Stimulated activated CD8-positive, alpha-beta memory T cell treated with anti-CD3 and anti-CD28 coated beads, Interleukin-12 subunit alpha, Interleukin-12 subunit beta, amount 100 ng/mL, for 24 hours (primary cell): Measurements from ENCODE around the gene PSMD2.
A peak's percentile ranks its signal among the peaks of the same experiment; 100 is the strongest.

ENCODE experiments used
- DNase-seq: peaks from one replicate; pipeline ENCODE4 v3.0.0-alpha.2; 2020; ENCODE audit errors: extremely low read depth

PSMD2 gene

GRCh38 chr3:184282941-184283340 is 16.1 kb upstream of the PSMD2 start:
- no peak for DNase-seq

- DNase-seq: no peak
Measured at GRCh38 chr3:184283681-184284080, 15.4 kb upstream of the PSMD2 start.

DNA sequence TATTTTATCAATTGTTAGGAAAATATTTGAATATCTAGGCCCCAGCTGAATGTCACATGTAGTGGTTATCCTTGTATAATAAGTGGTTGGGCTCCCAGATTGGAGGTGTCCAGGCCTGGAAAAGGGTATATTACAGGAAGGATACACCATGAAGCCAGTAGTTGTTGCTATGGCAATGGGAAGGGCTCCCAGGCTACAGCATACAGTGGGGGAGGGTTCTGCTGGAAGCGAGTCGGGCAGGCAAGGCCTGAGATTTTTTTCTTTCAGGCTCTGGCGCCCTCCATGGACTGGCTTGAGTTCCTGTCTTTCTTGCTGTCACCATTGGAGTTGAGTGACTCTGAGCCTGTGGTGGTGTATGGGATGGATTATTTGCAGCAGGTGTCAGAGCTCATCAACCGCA is 14.3 kb upstream of the PSMD2 start:
- DNase-seq: no peak

DNA sequence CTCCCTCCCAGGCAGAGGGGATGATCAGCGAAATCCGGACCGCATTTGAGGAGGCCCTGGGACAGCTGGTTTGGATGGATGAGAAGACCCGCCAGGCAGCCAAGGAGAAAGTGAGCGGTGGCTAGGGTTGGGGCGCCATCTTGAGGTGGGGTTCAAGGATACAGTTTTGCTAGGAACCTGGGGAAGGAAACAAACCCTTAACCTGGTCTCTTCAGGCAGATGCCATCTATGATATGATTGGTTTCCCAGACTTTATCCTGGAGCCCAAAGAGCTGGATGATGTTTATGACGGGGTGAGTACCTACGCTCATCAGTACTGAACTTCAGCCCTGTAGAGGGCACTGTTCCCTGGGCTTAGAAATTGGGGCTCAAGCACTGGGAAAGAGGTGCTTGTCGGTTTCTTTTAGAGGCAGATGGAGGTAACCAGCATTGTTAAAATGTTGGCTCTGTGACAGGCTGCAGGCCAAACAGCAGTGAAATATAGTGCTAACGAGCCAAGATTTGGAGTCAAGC is 9.6 kb upstream of the PSMD2 start:
- no peak for DNase-seq

DNA sequence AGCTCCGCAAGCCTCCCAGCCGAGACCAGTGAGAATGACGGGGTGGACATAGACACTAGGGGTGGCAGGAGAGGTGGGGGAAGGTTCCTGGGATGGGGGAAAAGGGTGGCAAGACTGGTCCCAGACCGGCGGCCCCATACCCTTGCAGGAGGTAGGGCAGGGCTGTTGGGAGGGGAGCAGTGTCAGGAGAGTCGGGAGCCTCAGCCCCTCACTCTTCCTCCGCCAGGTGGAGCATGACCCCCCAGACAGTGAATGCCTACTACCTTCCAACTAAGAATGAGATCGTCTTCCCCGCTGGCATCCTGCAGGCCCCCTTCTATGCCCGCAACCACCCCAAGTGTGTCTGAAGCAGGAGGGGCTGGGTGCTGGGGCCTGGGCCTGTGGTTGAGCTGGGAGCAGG is 8.7 kb upstream of the PSMD2 start:
- no peak for DNase-seq

GRCh38 chr3:184291044-184291737 is 7.8 kb upstream of the PSMD2 start:
- DNase-seq: no peak

GRCh38 chr3:184291738-184292445 is 7.1 kb upstream of the PSMD2 start:
- DNase-seq: no peak

DNA sequence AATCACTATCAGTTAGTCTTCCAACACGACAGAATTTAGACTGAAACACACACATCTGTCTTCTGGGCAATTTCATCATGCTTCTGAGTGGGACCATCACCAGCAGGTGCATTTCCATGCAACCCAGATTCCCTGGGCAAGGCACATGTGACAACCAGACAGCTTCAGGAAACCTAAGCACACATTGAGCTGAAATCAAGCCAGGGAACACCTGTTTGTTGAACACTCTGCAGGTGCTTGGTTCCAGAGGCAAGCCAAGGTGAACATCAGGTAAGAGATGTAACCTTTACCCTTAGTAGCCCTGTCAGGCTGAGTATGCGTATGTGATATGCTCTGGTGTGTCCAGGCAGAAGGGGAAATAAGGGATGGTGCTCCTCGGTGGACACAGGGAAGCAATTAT is 3.3 kb upstream of the PSMD2 start:
- DNase-seq: no peak

DNA sequence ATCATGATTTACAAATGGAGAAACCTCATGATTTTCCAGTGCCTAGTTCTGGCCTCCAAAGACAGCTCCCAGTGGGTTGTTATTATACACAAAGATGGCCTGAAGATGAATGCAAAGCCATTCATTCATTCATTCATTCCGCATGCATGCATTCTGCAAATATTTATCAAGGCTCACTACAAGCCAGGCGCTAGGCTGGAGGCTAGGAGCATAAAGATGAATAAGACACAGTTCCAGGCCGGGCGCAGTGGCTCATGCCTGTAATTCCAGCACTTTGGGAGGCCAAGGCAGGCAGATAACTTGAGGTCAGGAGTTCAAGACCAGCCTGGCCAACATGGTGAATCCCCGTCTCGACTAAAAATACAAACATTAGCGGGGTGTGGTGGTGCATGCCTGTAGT is 2.4 kb upstream of the PSMD2 start:
- no peak for DNase-seq

- no peak for DNase-seq
Measured at GRCh38 chr3:184299488-184300377, 692 bp downstream of the PSMD2 start.

GRCh38 chr3:184300378-184300720 is 1.3 kb downstream of the PSMD2 start:
- no peak for DNase-seq

- DNase-seq: no peak
Measured at GRCh38 chr3:184305577-184305976, 6.5 kb downstream of the PSMD2 start.

GRCh38 chr3:184306341-184306972 is 7.4 kb downstream of the PSMD2 start:
- no peak for DNase-seq

GRCh38 chr3:184307915-184308314 is 8.9 kb downstream of the PSMD2 start:
- DNase-seq: no peak

DNA sequence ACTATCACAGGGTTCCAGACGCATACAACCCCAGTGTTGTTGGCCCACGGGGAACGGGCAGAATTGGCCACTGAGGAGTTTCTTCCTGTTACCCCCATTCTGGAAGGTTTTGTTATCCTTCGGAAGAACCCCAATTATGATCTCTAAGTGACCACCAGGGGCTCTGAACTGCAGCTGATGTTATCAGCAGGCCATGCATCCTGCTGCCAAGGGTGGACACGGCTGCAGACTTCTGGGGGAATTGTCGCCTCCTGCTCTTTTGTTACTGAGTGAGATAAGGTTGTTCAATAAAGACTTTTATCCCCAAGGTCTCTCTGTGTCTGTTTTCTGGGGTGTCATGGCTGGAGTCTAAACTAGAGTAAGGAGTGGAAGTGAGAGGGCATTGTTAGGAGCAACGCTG is 9.7 kb downstream of the PSMD2 start:
- DNase-seq: no peak

DNA sequence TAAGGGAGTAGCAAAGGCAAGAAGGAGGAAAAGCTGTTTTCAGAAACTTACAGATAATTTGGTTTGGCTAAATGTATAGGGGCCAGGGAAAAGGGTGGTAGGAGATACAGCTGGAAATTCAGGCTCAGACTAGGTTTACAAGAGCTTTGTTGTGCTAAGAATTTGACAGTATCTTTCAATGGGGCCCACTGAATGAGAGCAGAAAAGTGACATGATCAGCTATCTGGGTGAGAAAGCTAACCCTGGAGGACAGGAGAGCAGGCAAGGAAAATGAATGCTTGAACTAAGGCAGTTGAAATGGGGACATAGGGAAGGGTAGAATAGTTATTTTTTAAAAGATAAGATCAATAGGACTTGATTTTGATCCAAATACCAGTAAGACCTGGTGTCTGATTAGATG is 12.6 kb downstream of the PSMD2 start:
- no peak for DNase-seq

DNA sequence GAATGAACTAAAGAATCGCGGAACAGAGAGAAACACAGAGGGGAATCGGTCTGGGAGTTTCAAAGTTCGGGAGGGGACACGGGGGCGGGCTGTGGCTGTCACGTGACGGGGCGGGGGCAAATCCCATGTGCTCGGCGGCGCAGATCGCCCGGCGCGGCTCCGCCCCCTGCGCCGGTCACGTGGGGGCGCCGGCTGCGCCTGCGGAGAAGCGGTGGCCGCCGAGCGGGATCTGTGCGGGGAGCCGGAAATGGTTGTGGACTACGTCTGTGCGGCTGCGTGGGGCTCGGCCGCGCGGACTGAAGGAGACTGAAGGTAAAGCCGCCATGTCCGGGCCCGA is 15.3 kb downstream of the PSMD2 start, which contains the start of gene EIF4G1:
Gene EIF4G1, plus strand, starts transcription at position 244 of the 337 bp plus-strand sequence. CDS start 1,191 bp downstream, outside the sequence.
- peak; percentile 86 for DNase-seq

GRCh38 chr3:184314700-184315542 is 15.9 kb downstream of the PSMD2 start:
- peak; percentile 37 for DNase-seq

- DNase-seq: no peak
Measured at GRCh38 chr3:184315543-184315867, 16.5 kb downstream of the PSMD2 start.

DNA sequence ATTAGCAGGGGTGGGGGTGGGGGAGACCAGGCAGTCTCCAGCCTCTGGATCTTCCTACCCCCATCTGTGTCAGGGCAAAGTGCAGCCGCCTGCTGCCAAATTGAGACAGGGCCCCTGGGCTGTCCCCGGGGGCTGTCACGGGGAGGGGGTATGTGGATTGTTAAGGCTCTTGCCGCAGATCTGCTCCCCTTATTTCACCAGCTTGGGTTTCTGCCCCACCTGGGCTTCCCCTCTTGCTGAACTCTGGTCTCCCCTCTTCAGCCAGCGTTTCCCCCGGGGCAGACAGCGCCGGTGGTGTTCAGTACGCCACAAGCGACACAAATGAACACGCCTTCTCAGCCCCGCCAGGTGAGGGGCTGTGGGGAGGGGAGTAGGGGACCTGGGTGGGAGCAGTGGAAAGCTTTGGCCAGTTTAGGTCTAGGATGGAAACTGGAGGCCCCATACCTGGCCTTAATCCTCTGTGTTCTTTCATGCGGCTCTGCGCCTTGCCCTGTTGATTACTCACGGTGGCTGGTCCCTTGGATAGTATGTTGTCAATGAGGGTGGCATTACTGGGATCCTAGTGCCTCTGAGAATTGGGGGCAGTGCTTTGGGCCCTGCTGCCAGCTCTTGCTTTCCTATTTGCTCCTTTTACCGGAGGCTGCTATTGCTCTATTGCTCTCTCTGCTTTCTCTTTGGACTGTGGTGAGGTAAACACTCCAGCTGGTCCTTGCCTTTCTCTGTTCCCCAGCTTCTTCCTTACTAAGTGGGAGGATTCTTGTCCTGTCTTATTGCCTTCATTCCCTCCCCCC is 17.0 kb downstream of the PSMD2 start:
- DNase-seq: no peak
